Measurements from ENCODE around the gene ADNP2.

ADNP2 gene

GRCh38 chr18:80105369-80106167 lies 3.5 kb upstream of the ADNP2 start:
- Histone ChIP-seq H3K27ac (no peak overlapping the region), H3K4me3 (no peak overlapping the region)

DNA sequence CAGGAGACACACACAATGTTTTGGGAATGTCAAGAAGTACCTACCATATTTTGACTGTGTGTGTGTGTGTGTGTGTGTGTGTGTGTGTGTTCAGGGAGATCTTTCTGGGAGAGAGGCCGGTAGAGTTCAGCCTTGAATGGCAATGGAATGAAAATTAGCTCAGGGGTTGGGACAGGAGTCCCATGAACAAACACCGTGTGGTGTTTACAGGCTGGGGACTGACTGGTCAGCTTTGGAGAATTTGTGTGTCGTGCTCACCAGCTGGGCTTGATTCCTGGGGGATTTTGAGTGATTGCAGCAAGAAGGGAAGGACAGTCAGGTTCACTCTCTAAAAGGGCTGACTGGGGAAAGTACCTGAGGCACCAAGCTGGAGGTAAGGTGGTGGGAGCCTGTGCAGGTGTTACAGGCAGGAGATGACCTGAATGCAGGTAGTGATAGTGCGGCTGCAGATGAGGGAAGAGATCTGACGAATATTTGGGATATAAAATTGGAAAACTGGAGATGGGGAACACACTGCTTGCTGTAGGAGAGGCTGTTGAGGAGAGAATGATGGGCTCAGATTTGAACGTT lies 2.5 kb upstream of the ADNP2 start:
- no peak overlapping the region for H3K27ac ChIP-seq
- no peak overlapping the region for H3K4me3 ChIP-seq

GRCh38 chr18:80107426-80107825 lies 1.6 kb upstream of the ADNP2 start:
- H3K4me3 ChIP-seq, result no peak overlapping the region
- peak overlapping the region in 1 of 21 experiments; percentile 54 for H3K27ac ChIP-seq

DNA sequence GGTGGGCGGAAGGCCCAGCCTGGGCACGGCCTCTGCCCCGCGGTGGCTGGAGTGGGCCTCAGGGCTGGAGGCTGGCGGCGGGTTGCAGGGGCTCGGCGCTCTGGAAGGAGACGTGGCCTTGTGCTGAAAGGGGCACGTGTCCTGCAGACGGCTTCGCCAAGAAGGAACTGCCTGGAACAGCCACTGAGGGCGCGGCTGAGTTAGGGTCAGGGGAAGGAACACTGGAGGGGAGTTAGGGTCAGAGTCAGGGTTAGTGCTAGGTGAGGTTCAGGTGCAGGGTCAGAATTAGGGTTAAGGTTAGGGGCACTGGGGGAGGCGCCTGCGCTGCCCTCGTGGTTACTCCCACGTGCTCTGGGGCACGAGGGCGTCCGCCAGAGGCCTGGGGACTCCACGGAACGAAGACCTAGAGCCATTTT lies 933 bp upstream of the ADNP2 start:
- no peak overlapping the region for H3K4me3 ChIP-seq
- peak overlapping the region in 6 of 21 experiments; percentile 12 to 92 (median 52) for H3K27ac ChIP-seq

DNA sequence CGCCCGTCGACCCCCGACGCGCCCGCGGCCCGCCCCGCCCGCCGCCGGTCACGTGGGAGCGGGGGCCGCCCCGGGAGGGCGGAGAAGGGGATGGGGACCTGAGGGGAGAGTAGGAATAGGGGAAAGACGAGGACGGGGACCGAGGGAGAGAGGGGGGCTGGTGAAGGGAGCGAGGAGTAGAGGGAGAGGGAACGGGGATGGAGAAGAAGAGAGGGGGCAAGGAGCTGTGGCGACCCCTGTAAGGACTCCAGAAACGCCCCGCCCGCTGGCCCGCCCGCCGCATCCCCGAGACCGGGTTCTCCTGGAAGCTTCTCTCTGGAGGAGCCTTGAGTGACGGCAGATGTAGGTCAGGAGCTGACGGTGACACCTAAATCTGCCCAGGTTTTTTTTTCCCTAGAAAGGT lies 615 bp downstream of the ADNP2 start:
- peak overlapping the region; percentile 62 to 78 (median 70) for H3K4me3 ChIP-seq
- H3K27ac ChIP-seq, result peak overlapping the region in 18 of 21 experiments; percentile 31 to 93 (median 83)

DNA sequence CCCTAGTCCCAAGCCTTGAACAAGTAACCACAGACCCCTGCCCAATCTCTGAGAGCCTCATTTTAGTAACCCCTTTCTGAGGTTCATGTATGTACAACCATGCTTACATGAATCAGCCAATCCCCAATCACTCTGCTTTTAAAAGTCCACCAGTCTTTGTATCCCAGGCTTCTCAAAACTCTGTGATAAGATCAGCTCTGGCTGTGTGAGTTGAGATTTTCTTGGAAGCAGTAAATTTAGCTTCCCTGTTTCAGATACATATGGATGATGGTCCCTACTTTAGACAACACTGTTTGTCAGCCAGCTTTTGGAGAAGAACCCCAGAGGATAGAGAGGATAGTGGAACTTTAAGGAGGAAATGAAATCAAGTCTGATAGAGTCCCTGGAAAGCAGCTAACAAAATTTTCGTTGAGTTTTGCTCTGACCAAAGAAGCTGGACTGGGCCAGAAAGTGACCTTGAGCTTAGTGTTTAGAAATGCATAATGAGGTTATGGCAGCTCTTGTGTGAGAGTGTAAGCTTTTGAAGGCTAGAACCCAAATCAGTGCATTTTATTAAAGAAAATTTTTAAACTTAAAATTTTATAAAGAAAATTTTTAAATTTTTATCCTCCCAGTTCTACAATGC lies 3.7 kb downstream of the ADNP2 start:
- Histone ChIP-seq H3K4me3 (no peak overlapping the region), H3K27ac (no peak overlapping the region)

DNA sequence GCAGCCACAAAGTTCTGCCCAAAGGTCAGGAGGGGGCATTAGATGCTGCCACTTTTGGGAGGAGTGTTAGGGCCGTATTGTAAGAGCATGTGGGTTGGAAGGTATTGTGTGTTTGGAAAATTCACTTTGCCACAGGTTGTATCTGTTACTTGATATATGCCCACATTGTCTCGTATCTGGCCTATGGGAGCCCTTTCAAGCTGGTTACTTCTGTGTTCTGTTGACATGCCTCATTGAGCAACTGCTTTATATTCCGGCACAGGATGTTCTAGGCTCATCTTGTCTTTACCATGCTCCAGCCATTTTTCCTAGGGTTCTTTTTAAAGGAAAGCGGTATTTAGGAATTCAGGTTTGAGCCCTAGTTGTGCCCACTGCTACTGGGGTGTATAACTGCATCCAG lies 6.0 kb downstream of the ADNP2 start:
- no peak overlapping the region for H3K4me3 ChIP-seq
- H3K27ac ChIP-seq, result no peak overlapping the region

DNA sequence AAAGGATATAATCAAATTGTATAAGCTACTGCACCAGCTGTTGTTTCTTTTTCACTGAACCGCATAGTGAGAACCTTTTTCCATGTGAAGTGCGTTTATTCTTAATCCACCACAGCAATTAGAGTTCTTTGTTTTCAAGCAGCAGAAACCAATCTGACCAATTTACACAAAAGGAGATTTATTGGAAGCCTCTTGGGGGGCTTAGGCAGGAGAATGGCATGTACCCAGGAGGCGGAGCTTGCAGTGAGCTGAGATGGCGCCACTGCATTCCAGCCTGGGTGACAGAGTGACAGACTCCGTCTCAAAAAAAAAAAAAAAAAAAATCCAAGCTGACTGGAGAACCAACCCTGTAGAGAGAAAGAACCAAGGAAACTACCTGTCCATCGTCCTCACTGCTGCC lies 10.0 kb downstream of the ADNP2 start:
- Histone ChIP-seq H3K4me3 (no peak overlapping the region), H3K27ac (no peak overlapping the region)

DNA sequence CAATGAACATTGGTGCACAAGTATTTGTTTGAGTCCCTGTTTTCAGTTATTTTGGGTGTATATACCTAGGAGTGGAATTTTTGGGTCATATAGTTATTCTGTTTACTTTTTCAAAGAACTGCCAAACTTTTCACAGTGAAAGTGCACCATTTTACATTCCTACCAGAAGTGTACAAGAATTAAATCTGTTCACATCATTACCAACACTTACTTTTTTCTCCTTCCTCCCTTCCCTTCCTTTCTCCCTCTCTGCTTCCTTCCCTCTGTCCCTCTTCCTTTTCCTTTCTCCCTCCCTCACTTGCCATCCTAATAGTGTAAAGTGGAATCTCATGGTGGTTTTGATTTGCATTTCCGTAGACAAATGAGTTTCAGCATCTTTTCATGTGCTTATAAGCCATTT lies 11.9 kb downstream of the ADNP2 start:
- Histone ChIP-seq H3K27ac (no peak overlapping the region), H3K4me3 (no peak overlapping the region)

- no peak overlapping the region for H3K27ac ChIP-seq
- H3K4me3 ChIP-seq, result no peak overlapping the region
Observed at GRCh38 chr18:80124131-80124530, 15.1 kb downstream of the ADNP2 start.

GRCh38 chr18:80126797-80127196 lies 17.7 kb downstream of the ADNP2 start:
- Histone ChIP-seq H3K4me3 (no peak overlapping the region), H3K27ac (no peak overlapping the region)

DNA sequence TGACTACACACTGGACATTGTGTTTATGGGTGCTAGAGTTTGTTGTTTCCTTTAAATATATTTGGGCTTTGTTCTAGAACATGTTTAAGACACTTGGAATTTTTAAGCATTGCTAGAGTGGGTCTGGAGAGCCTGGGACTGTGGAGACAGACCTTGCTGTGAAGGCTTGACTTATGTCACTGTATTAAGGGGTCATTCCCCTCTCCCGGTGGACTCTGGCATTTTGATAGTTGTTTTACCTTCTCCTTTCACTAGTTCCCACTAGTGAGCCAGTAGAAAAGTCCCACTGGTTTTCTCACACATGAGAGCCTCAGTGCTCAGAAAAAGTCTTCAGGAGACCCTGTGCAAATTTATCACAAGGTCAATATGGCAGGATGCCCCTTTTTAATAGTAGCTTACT lies 18.6 kb downstream of the ADNP2 start:
- H3K27ac ChIP-seq, result no peak overlapping the region
- no peak overlapping the region for H3K4me3 ChIP-seq

- H3K27ac ChIP-seq, result no peak overlapping the region
- H3K4me3 ChIP-seq, result no peak overlapping the region
Observed at GRCh38 chr18:80129672-80130367, 20.8 kb downstream of the ADNP2 start.

DNA sequence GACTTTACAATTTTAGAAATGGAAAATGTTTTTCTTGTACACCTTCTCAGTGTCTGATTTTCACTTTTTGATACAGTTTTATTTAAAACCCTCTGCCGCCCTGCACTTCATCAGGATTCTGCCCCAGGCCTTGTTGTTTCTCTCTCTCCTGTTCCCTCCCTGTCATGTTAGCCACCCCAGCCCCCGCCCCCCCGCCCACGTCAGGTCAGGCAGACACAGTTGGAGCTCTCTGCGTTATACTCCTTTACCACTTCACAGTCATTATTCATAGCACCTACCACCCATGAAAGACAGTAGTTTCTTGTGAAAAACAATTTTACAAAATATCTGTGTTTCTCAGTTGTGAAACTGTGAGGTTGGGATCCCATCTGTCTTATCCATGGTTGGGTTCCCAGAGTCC lies 21.5 kb downstream of the ADNP2 start:
- no peak overlapping the region for H3K27ac ChIP-seq
- no peak overlapping the region for H3K4me3 ChIP-seq

GRCh38 chr18:80132180-80132812 lies 23.2 kb downstream of the ADNP2 start:
- Histone ChIP-seq H3K4me3 (no peak overlapping the region), H3K27ac (no peak overlapping the region)

GRCh38 chr18:80133124-80133523 lies 24.1 kb downstream of the ADNP2 start:
- Histone ChIP-seq H3K4me3 (no peak overlapping the region), H3K27ac (no peak overlapping the region)

DNA sequence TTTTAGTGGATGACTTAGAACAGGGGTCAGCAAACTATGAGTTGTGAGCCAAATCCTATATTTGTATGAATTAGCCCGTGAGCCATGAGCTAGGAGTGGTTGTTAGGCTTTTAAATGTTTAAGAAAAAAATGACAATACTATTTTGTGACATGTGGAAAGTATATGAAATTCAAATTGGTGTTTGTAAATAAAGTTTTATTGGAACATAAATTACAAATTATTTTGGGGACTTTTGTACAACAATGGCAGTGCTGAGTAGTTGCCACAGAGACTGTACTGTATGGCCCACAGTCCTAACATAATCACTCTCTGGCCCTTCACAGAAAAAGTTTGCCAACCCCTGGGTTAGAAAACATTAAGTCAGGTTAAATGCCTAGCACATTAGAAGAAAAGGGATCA lies 26.1 kb downstream of the ADNP2 start:
- Histone ChIP-seq H3K27ac (no peak overlapping the region), H3K4me3 (no peak overlapping the region)

- no peak overlapping the region for H3K4me3 ChIP-seq
- no peak overlapping the region for H3K27ac ChIP-seq
Observed at GRCh38 chr18:80136679-80137078, 27.6 kb downstream of the ADNP2 start.

GRCh38 chr18:80137137-80137536 lies 28.1 kb downstream of the ADNP2 start:
- Histone ChIP-seq H3K4me3 (no peak overlapping the region), H3K27ac (no peak overlapping the region)

- H3K27ac ChIP-seq, result no peak overlapping the region
- no peak overlapping the region for H3K4me3 ChIP-seq
Observed at GRCh38 chr18:80137976-80138375, 28.9 kb downstream of the ADNP2 start.

Data from skin epidermis (tissue), 12 donors.